ENCODE measurements around the gene TGFB1I1.
"Not testable (repeated sequence)": the region's sequence is repeated elsewhere in the genome, so short reads cannot be mapped to it uniquely, and the experiment has no call there.

Gene TGFB1I1

GRCh38 chr16:31523768-31524167 lies 51.8 kb downstream of the TGFB1I1 start:
- not testable (repeated sequence) for DNase-seq

- no peak for DNase-seq
Observed at GRCh38 chr16:31525113-31525512, 53.2 kb downstream of the TGFB1I1 start.
